Endothelial cell of umbilical vein (primary cell): ENCODE data around the gene NCSTN. TPM values are rescaled to one million over a fixed set of nuclear protein-coding genes. Genes with fewer than 3 reads are reported as not detected.

Experiments used
- BruUV-seq: library from RNA; stranded (reverse); fragments of 400-500 nt; replicated peaks from 2 replicates; lab custom pipeline; 2021; lab: Mats Ljungman, UMichigan
- CTCF ChIA-PET: fragments of 300-600, 350-600 bp; sonication (Branson Sonifier 250); formaldehyde crosslinking; loops from one replicate; lab custom pipeline; 2021; ENCODE audit warnings: antibody characterized with exemption, inconsistent platforms; lab: Charles Lee
- POLR2A ChIA-PET: fragments of 300-600, 350-600 bp; sonication (Branson Sonifier 250); formaldehyde crosslinking; loops from one replicate; lab custom pipeline; 2021; ENCODE audit warnings: antibody characterized with exemption, inconsistent platforms; lab: Charles Lee
- DNase-seq: peaks from one replicate; pipeline ENCODE4 v3.0.0-alpha.2; 2011; ENCODE audit warnings: low read depth, low spot score
- FAIRE-seq: peaks from 2 replicates; lab custom pipeline; 2011; peaks lifted over from hg19 to GRCh38; lab: Jason Lieb, UNC
- H2AFZ ChIP-seq: 2 replicates; pipeline ENCODE4 v1.6.0; 2012; ENCODE audit warnings: low read depth, low read length, control low read depth, inconsistent platforms
- H3K27ac ChIP-seq: 2 replicates; pipeline ENCODE4 v1.5.1; 2011; ENCODE audit warnings: low read depth, mild to moderate bottlenecking, control low read depth, low read length, moderate library complexity; ENCODE audit not compliant: insufficient read depth
- H3K27me3 ChIP-seq, 2 experiments: 2 replicates each; pipeline versions ENCODE4 v1.6.0 to v1.6.1; 2011; ENCODE audit warnings: low read length in 2 of 2, mixed read lengths in 1 of 2; ENCODE audit not compliant: control insufficient read depth in 2 of 2, insufficient read depth in 2 of 2
- H3K36me3 ChIP-seq, 2 experiments: 2 replicates in 1 of 2; 3 replicates in 1 of 2; pipeline ENCODE4 v1.5.1; 2011; ENCODE audit warnings: low read length in 2 of 2, mild to moderate bottlenecking in 1 of 2, moderate library complexity in 1 of 2; ENCODE audit not compliant: control insufficient read depth in 2 of 2, insufficient read depth in 2 of 2; ENCODE audit errors: extremely low read depth in 1 of 2
- H3K4me1 ChIP-seq: 3 replicates; pipeline ENCODE4 v1.5.1; 2011; ENCODE audit warnings: mild to moderate bottlenecking, low read length; ENCODE audit not compliant: control insufficient read depth, insufficient read depth; ENCODE audit errors: extremely low read depth
- H3K4me2 ChIP-seq: 2 replicates; pipeline ENCODE4 v1.6.1; 2011; ENCODE audit warnings: low read length, control low read depth, mixed read lengths; ENCODE audit not compliant: insufficient read depth
- H3K4me3 ChIP-seq, 3 experiments: fragments of 200-600 bp in 1 of 3; sonication (generic), shearing (Covaris generic) in 1 of 3; replicated peaks in 1 of 3; 2 replicates each; pipeline ENCODE4 v1.5.1; 2011 to 2016; ENCODE audit warnings: control low read depth in 3 of 3, low read length in 3 of 3, mild to moderate bottlenecking in 2 of 3, inconsistent platforms in 1 of 3, low read depth in 1 of 3, moderate library complexity in 1 of 3; ENCODE audit not compliant: insufficient read depth in 1 of 3
- H3K79me2 ChIP-seq: 2 replicates; pipeline ENCODE4 v1.6.0; 2012; ENCODE audit warnings: low read length, inconsistent platforms; ENCODE audit not compliant: control insufficient read depth, insufficient read depth
- H3K9ac ChIP-seq: replicated peaks from 2 replicates; pipeline ENCODE3; 2011; ENCODE audit warnings: low read length, control low read depth; ENCODE audit not compliant: insufficient read depth; ENCODE audit errors: extremely low read depth
- H3K9me1 ChIP-seq: replicated peaks from 3 replicates; pipeline ENCODE4 v1.6.0; 2011; ENCODE audit warnings: mild to moderate bottlenecking, low read length; ENCODE audit not compliant: control insufficient read depth, insufficient read depth; ENCODE audit errors: extremely low read depth
- H3K9me3 ChIP-seq: replicated peaks from 2 replicates; pipeline ENCODE4 v1.5.1; 2012; ENCODE audit warnings: low read length, inconsistent platforms; ENCODE audit not compliant: control insufficient read depth, insufficient read depth
- H4K20me1 ChIP-seq: replicated peaks from 2 replicates; pipeline ENCODE3; 2011; ENCODE audit warnings: mild to moderate bottlenecking, low read length; ENCODE audit not compliant: control insufficient read depth, insufficient read depth; ENCODE audit errors: extremely low read depth
- CTCF ChIP-seq, 2 donors: IDR thresholded peaks; 1 replicate in 1 of 2; 2 replicates in 1 of 2; pipeline ENCODE4 v1.5.1; 2011; ENCODE audit warnings: low read length in 2 of 2, mild to moderate bottlenecking in 2 of 2, moderate library complexity in 2 of 2, control low read depth in 1 of 2, inconsistent platforms in 1 of 2, low read depth in 1 of 2; ENCODE audit not compliant: insufficient read depth in 1 of 2; ENCODE audit errors: extremely low read depth in 1 of 2
- EZH2 ChIP-seq: IDR thresholded peaks from 2 replicates; pipeline ENCODE4 v1.6.1; 2012; ENCODE audit warnings: borderline replicate concordance, low read depth, mild to moderate bottlenecking, moderate library complexity, low read length, inconsistent platforms; ENCODE audit not compliant: severe bottlenecking
- FOS ChIP-seq: IDR thresholded peaks from 2 replicates; pipeline ENCODE4 v1.6.1; 2011; ENCODE audit warnings: mild to moderate bottlenecking, low read length, moderate library complexity, borderline replicate concordance; ENCODE audit not compliant: insufficient read depth
- GATA2 ChIP-seq: IDR thresholded peaks from 2 replicates; pipeline ENCODE4 v1.7.0; 2011; ENCODE audit warnings: low read depth, mild to moderate bottlenecking, moderate library complexity, mixed read lengths, low read length; ENCODE audit not compliant: insufficient read length, insufficient read depth
- JUN ChIP-seq: IDR thresholded peaks from 2 replicates; pipeline ENCODE4 v1.6.1; 2011; ENCODE audit warnings: borderline replicate concordance, low read depth; ENCODE audit not compliant: insufficient read length, insufficient read depth
- MAX ChIP-seq: IDR thresholded peaks from 2 replicates; pipeline ENCODE4 v1.6.1; 2011; ENCODE audit not compliant: insufficient read depth, insufficient read length
- MYC ChIP-seq: IDR thresholded peaks from one replicate; pipeline ENCODE4 v1.6.1; 2011; ENCODE audit warnings: mild to moderate bottlenecking, low read depth, low read length
- POLR2A ChIP-seq: IDR thresholded peaks from 2 replicates; pipeline ENCODE4 v1.6.1; 2012; ENCODE audit warnings: low read depth, mild to moderate bottlenecking, control low read depth, low read length
- POLR2AphosphoS5 ChIP-seq: IDR thresholded peaks from 2 replicates; pipeline ENCODE4 v1.6.1; 2012; ENCODE audit warnings: low read depth, mild to moderate bottlenecking, control low read depth, low read length, moderate library complexity; ENCODE audit not compliant: insufficient read depth
- dilution Hi-C: fragments of 300-500 bp; cut with MboI; formaldehyde crosslinking; loops from one replicate; pipeline ENCODE4 v1.15.0; 2019; ENCODE audit warnings: low sequenced_read_pairs; ENCODE audit not compliant: extremely low pct_ligation_motif_present
- intact Hi-C: fragments of 100-400 bp; cut with micrococcal nuclease; formaldehyde crosslinking; loops from one replicate; pipeline ENCODE4 v1.10.0; 2022
- polyA plus RNA-seq, 4 experiments: library from polyadenylated mRNA; depleted of rRNA in 3 of 4; stranded (reverse) in 3 of 4; unstranded in 1 of 4; fragments of >200 nt; gene quantifications; 2 replicates each; pipeline versions ENCODE4 v1.2.1 to v1.2.3, GENCODE V29; 2011 to 2012; ENCODE audit warnings: missing spikeins in 1 of 4
- total RNA-seq: library from RNA; stranded (reverse); gene quantifications from 2 replicates; pipeline ENCODE4 v1.2.3, GENCODE V29; 2021

Gene NCSTN
- total and polyA plus RNA-seq, 2 donors (not counting 3 experiments of a cell fraction or from before 2014, with no cell fraction given), result 92.5 to 199 TPM

- Histone ChIP-seq H3K27me3 (peaks cover 0 to 1% of the 10 kb centered on the region in 2 experiments), H3K4me3 (no peak overlapping the region), H3K27ac (no peak overlapping the region), H3K9me3 (no peaks in the 10 kb centered on the region), H2AFZ (no peak overlapping the region), H3K9ac (no peak overlapping the region), H4K20me1 (peaks cover 2% of the 10 kb centered on the region), H3K9me1 (no peaks in the 10 kb centered on the region), H3K36me3 (peaks cover 0 to 14% of the 10 kb centered on the region in 2 experiments), H3K79me2 (no peaks in the 10 kb centered on the region), H3K4me2 (no peak overlapping the region), H3K4me1 (no peaks in the 10 kb centered on the region)
- intact Hi-C loops (no loop called here), dilution Hi-C loops (no loop called here)
- ChIA-PET CTCF (interaction anchor here (0.8 to 1.2 kb wide), 2 partner anchors 9 to 15 kb away, joined by 3 to 4 read pairs; no protein-coding TSS in a partner anchor), POLR2A (no interaction called here)
- FAIRE-seq (no peak), DNase-seq (no peak)
- no TSS peak for BruUV-seq
- TF ChIP-seq MYC, result no peak
- TF ChIP-seq JUN, result no peak
- no peak for TF ChIP-seq CTCF (IDR thresholded peaks at IDR 0.05; ENCODE audit: extremely low read depth in 1 of 2, insufficient read depth in 1 of 2, low read depth in 1 of 2, low read length in 2 of 2)
- TF ChIP-seq GATA2, result no peak
- TF ChIP-seq MAX, result no peak
- TF ChIP-seq POLR2AphosphoS5, result no peak
- no peak for TF ChIP-seq EZH2
- no peak for TF ChIP-seq FOS
- no peak for TF ChIP-seq POLR2A
Observed at GRCh38 chr1:160361814-160362167, 18.6 kb downstream of the NCSTN start.
